ENCODE data around the gene ERMN. TPM values are rescaled to one million over a fixed set of nuclear protein-coding genes. Genes with fewer than 3 reads are reported as not detected.

Gene ERMN
- total RNA-seq, 3 donors from 2014 or later, result 1.4 to 2.2 (median 1.6) TPM

DNA sequence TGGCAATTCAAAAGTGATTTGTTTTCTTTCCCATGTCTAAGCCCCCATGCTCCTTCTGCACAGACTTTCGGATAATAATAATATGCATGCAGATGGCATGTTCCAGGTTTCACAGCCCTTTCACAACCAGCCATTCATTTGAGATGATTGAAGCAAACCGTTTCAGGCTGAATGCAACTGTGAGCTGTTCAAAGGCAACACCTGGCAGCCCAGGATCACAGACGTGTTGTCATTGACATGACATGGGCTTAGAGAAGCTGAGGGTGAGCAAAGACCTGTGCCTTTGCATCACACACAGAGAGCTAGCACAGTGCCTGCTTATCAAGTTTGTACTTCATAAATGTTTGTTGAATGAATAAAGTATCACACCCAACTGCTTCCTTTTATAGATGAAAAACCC lies 12.4 kb upstream of the ERMN start:
- Histone ChIP-seq H3K4me3 (no peak overlapping the region), H3K27ac (no peak overlapping the region), H3K4me1 (no peaks in the 10 kb centered on the region), H3K9me3 (no peaks in the 10 kb centered on the region), H3K36me3 (no peaks in the 10 kb centered on the region), H3K27me3 (no peaks in the 10 kb centered on the region)
- DNase-seq (ENCODE audit: low spot score in 2 of 2), result no peak
- TF ChIP-seq CTCF (IDR thresholded peaks at IDR 0.05), result no peak
- TF ChIP-seq POLR2A (IDR thresholded peaks at IDR 0.05), result no peak
- no peak for TF ChIP-seq POLR2AphosphoS5 (IDR thresholded peaks at IDR 0.05)
- intact Hi-C loops (cut with DNase I; ENCODE audit: low total_unique reads), result no loop called here

DNA sequence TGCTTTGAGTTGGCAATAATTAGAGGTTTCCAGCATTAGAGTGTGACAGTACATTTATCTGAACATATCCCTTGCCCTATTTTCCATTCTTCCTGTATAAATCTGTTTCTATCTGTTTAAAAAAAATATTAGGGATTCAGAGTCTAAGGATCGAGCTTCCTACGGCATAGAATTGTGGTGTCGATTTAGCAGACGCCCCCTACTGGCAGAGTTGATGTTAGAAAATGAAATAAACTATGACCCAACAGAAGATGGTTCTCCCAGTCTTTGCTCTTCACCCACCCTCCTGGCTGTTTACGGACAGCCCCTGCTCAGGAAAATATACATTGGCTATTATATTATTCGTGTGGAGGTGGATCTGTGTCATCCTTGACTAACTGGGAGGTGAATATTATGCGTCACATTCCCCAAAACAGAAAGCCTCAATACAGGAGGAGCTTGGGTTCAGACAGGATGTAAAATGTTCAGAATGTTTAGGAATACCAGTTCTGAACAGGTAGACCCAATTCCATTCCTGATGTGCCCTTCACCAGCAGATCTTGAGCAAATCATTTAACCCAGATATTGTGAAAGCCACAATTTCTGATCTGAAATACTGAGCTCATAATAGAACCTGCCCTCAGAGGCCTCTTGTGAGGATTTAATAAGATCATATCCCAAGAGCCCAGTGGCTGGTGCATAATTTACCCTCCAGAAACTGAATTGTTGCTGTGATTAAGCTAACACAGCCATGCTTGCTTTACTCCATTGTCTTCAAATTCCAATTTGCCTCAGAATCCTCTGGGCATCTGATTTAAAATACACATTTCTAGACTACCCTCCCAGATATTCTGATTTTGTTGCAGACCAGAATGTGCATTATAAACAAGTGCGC lies 10.8 kb upstream of the ERMN start:
- intact Hi-C loops (cut with DNase I; ENCODE audit: low total_unique reads), result no loop called here
- no peaks in the 10 kb centered on the region for H3K27me3 ChIP-seq
- no peak overlapping the region for H3K4me3 ChIP-seq
- H3K4me1 ChIP-seq, result no peaks in the 10 kb centered on the region
- TF ChIP-seq POLR2AphosphoS5 (IDR thresholded peaks at IDR 0.05), result no peak
- no peak for TF ChIP-seq POLR2A (IDR thresholded peaks at IDR 0.05)
- peak; percentile 37 to 39 (median 39) for TF ChIP-seq CTCF (IDR thresholded peaks at IDR 0.05)
- H3K36me3 ChIP-seq, result no peaks in the 10 kb centered on the region
- no peaks in the 10 kb centered on the region for H3K9me3 ChIP-seq
- DNase-seq (ENCODE audit: low spot score in 2 of 2), result no peak
- no peak overlapping the region for H3K27ac ChIP-seq

DNA sequence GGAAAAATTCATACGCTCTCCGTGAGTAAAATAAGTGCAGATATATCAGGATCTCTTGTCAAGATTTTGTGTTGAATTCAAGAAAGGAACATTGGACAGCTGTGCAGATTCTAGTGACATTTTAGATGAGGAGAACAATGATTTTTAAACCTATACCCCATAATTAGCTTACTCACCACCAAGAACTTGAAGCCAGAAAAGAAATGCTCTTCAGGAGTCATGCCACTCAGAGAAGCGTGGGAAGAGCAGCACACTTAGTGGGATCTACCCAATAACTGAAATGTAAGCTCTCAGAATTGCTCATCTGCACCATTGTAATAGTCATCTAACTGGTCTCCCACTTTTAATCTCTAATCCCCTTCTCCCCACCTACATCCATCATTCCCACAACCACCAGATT lies 9.2 kb upstream of the ERMN start:
- Histone ChIP-seq H3K27me3 (no peaks in the 10 kb centered on the region), H3K27ac (no peak overlapping the region), H3K9me3 (no peaks in the 10 kb centered on the region), H3K4me1 (no peaks in the 10 kb centered on the region), H3K4me3 (no peak overlapping the region), H3K36me3 (no peaks in the 10 kb centered on the region)
- DNase-seq (ENCODE audit: low spot score in 2 of 2), result no peak
- no peak for TF ChIP-seq POLR2A (IDR thresholded peaks at IDR 0.05)
- TF ChIP-seq CTCF (IDR thresholded peaks at IDR 0.05), result no peak
- TF ChIP-seq POLR2AphosphoS5 (IDR thresholded peaks at IDR 0.05), result no peak
- intact Hi-C loops (cut with DNase I; ENCODE audit: low total_unique reads), result no loop called here

- no peak overlapping the region for H3K27ac ChIP-seq
- H3K36me3 ChIP-seq, result no peaks in the 10 kb centered on the region
- intact Hi-C loops (cut with DNase I; ENCODE audit: low total_unique reads), result no loop called here
- no peaks in the 10 kb centered on the region for H3K9me3 ChIP-seq
- TF ChIP-seq POLR2AphosphoS5 (IDR thresholded peaks at IDR 0.05) (no peak), POLR2A (IDR thresholded peaks at IDR 0.05) (no peak), CTCF (IDR thresholded peaks at IDR 0.05) (no peak)
- DNase-seq (ENCODE audit: low spot score in 2 of 2), result no peak
- H3K27me3 ChIP-seq, result no peaks in the 10 kb centered on the region
- H3K4me1 ChIP-seq, result no peaks in the 10 kb centered on the region
- no peak overlapping the region for H3K4me3 ChIP-seq
These were observed 8.7 kb upstream of the ERMN start for GRCh38 chr2:157334335-157334734.

GRCh38 chr2:157333304-157334047 lies 7.9 kb upstream of the ERMN start:
- no peaks in the 10 kb centered on the region for H3K4me1 ChIP-seq
- H3K27me3 ChIP-seq, result no peaks in the 10 kb centered on the region
- DNase-seq (ENCODE audit: low spot score in 2 of 2), result no peak
- intact Hi-C loops (cut with DNase I; ENCODE audit: low total_unique reads), result no loop called here
- no peak overlapping the region for H3K4me3 ChIP-seq
- no peaks in the 10 kb centered on the region for H3K36me3 ChIP-seq
- H3K9me3 ChIP-seq, result no peaks in the 10 kb centered on the region
- no peak overlapping the region for H3K27ac ChIP-seq
- no peak for TF ChIP-seq CTCF (IDR thresholded peaks at IDR 0.05)
- TF ChIP-seq POLR2AphosphoS5 (IDR thresholded peaks at IDR 0.05), result no peak
- no peak for TF ChIP-seq POLR2A (IDR thresholded peaks at IDR 0.05)

Data from breast epithelium (tissue), 4 donors.